C4-2B (cell line): ENCODE results near the gene KCNQ1.

Experiments used
- ZFX ChIP-seq: fragments of 450-650 bp; IDR thresholded peaks from 2 replicates; pipeline ENCODE4 v1.6.1; 2017
- TF ChIP-seq, protein P1 (sequence below): fragments of 450-650 bp; conservative IDR thresholded peaks from 2 replicates; pipeline ENCODE4 v1.5.1; 2017; ENCODE audit warnings: mild to moderate bottlenecking

DNA sequence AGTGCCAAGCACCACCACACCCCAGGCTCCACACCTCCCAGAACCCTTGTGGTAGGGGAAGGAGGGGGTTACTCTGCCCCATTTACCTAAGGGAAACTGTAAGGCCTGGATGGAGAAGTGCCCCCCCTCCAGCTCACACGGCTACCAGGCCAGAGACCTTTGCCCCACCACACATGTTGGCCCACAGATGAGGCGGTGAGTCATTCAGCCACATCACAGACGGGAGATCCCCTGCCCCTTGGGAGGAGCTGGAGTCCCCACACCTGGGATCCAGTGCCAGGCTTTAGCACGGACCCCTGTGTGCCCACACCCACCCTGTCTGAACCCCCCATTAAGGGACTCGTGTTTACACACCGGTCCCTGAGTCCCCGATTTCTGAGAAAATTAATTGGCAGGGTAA lies 415.8 kb downstream of the KCNQ1 start:
- TF ChIP-seq ZFX = no peak
- TF ChIP-seq, protein P1, sequence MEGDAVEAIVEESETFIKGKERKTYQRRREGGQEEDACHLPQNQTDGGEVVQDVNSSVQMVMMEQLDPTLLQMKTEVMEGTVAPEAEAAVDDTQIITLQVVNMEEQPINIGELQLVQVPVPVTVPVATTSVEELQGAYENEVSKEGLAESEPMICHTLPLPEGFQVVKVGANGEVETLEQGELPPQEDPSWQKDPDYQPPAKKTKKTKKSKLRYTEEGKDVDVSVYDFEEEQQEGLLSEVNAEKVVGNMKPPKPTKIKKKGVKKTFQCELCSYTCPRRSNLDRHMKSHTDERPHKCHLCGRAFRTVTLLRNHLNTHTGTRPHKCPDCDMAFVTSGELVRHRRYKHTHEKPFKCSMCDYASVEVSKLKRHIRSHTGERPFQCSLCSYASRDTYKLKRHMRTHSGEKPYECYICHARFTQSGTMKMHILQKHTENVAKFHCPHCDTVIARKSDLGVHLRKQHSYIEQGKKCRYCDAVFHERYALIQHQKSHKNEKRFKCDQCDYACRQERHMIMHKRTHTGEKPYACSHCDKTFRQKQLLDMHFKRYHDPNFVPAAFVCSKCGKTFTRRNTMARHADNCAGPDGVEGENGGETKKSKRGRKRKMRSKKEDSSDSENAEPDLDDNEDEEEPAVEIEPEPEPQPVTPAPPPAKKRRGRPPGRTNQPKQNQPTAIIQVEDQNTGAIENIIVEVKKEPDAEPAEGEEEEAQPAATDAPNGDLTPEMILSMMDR = no peak
